K562 (cell line): ENCODE results near the gene KRT1. TPM values are rescaled to one million over a fixed set of nuclear protein-coding genes. Genes with fewer than 3 reads are reported as not detected.
A peak's percentile ranks its signal among the peaks of the same experiment; 100 is the strongest.

Experiments used
- ATAC-seq: fragments of 200-7000 bp; cut with Tn5 transposase; 3 replicates; pipeline ENCODE4 v1.9.1; 2020; ENCODE audit warnings: moderate library complexity
- BruUV-seq: library from RNA; stranded (reverse); fragments of 400-500 nt; replicated peaks from 2 replicates; lab custom pipeline; 2021; lab: Mats Ljungman, UMichigan
- CTCF ChIA-PET: fragments of 300-600 bp; formaldehyde crosslinking; extraction: SDS; loops from one replicate; lab custom pipeline; 2021; ENCODE audit warnings: low intra/inter-chr PET ratio; lab: Yijun Ruan, JAX
- POLR2A ChIA-PET: fragments of 300-600, 350-650 bp; sonication (Branson Sonifier 250); formaldehyde crosslinking; extraction: SDS; loops from one replicate; lab custom pipeline; 2021; ENCODE audit warnings: antibody characterized with exemption, inconsistent platforms; lab: Yijun Ruan, JAX
- DNase-seq, 4 experiments: peaks; one replicate each; pipeline versions ENCODE4 v3.0.0 to v3.0.0-alpha.2; 2011 to 2018; ENCODE audit warnings: low spot score in 3 of 4, mixed read lengths in 3 of 4; ENCODE audit errors: extremely low read depth in 1 of 4
- FAIRE-seq: peaks from 2 replicates; lab custom pipeline; 2011; peaks lifted over from hg19 to GRCh38; lab: Jason Lieb, UNC
- H2AFZ ChIP-seq: 2 replicates; pipeline ENCODE4 v1.6.0; 2011; ENCODE audit warnings: low read depth, low read length, control low read depth, inconsistent platforms
- H3K27ac ChIP-seq: fragments of 200-600 bp; 3 replicates; pipeline ENCODE4 v1.8.0; 2011; ENCODE audit warnings: low read depth, mild to moderate bottlenecking, control low read depth, inconsistent platforms, low read length, moderate library complexity, mixed read lengths; ENCODE audit errors: extremely low read depth
- H3K27me3 ChIP-seq, 2 experiments: fragments of 300-600 bp in 1 of 2; 2 replicates in 1 of 2; 3 replicates in 1 of 2; pipeline versions ENCODE4 v1.6.0 to v1.8.0; 2011; ENCODE audit warnings: inconsistent platforms in 2 of 2, low read length in 2 of 2, mild to moderate bottlenecking in 1 of 2, mixed read lengths in 1 of 2, moderate library complexity in 1 of 2; ENCODE audit not compliant: control insufficient read depth in 2 of 2, insufficient read depth in 2 of 2
- H3K36me3 ChIP-seq: fragments of 300-600 bp; 3 replicates; pipeline ENCODE4 v1.8.0; 2011; ENCODE audit warnings: mild to moderate bottlenecking, low read length, inconsistent platforms; ENCODE audit not compliant: control insufficient read depth, insufficient read depth
- H3K4me1 ChIP-seq, 2 experiments: fragments of 200-600 bp in 1 of 2; replicated peaks in 1 of 2; 2 replicates in 1 of 2; 3 replicates in 1 of 2; pipeline versions ENCODE4 v1.5.1 to v1.8.0; 2011; ENCODE audit warnings: inconsistent platforms in 2 of 2, low read length in 2 of 2, mild to moderate bottlenecking in 1 of 2, mixed read lengths in 1 of 2, moderate library complexity in 1 of 2; ENCODE audit not compliant: control insufficient read depth in 2 of 2, insufficient read depth in 2 of 2
- H3K4me2 ChIP-seq: 2 replicates; pipeline ENCODE4 v1.6.1; 2011; ENCODE audit warnings: low read length, control low read depth, inconsistent platforms, mixed read lengths; ENCODE audit not compliant: insufficient read depth
- H3K4me3 ChIP-seq: fragments of 200-600 bp; sonication (generic), shearing (Covaris generic); 2 replicates; pipeline ENCODE4 v1.5.1; 2016; ENCODE audit warnings: control low read depth, inconsistent platforms
- H3K79me2 ChIP-seq: fragments of 200-600 bp; 3 replicates; pipeline ENCODE4 v1.8.0; 2011; ENCODE audit warnings: low read length, inconsistent platforms; ENCODE audit not compliant: control insufficient read depth, insufficient read depth
- H3K9ac ChIP-seq, 2 experiments: 2 replicates each; pipeline versions ENCODE4 v1.6.0 to v1.6.1; 2011; ENCODE audit warnings: low read depth in 2 of 2, low read length in 2 of 2, control low read depth in 1 of 2, inconsistent platforms in 1 of 2, mild to moderate bottlenecking in 1 of 2, mixed read lengths in 1 of 2; ENCODE audit not compliant: insufficient read depth in 1 of 2
- H3K9me1 ChIP-seq: one replicate; pipeline ENCODE4 v1.6.0; 2011; ENCODE audit warnings: inconsistent platforms, mild to moderate bottlenecking, low read length, moderate library complexity; ENCODE audit not compliant: control insufficient read depth, insufficient read depth
- H3K9me3 ChIP-seq: replicated peaks from 2 replicates; pipeline ENCODE4 v1.5.1; 2011; ENCODE audit warnings: low read depth, low read length, inconsistent platforms; ENCODE audit not compliant: control insufficient read depth, insufficient read depth
- H4K20me1 ChIP-seq: replicated peaks from 2 replicates; pipeline ENCODE4 v1.6.1; 2011; ENCODE audit warnings: low read length, inconsistent platforms, mixed read lengths; ENCODE audit not compliant: control insufficient read depth, insufficient read depth
- ELF1 ChIP-seq: fragments of 200-800 bp; sonication (Bioruptor generic); IDR thresholded peaks from 2 replicates; pipeline ENCODE4 v1.6.1; 2016; ENCODE audit warnings: missing genetic modification characterization, missing compliant biosample characterization
- ZFP30 ChIP-seq: fragments of 250-450 bp; sonication (Bioruptor Pico); IDR thresholded peaks from 2 replicates; pipeline ENCODE4 v1.8.0; 2022; ENCODE audit warnings: moderate library complexity, mild to moderate bottlenecking, inconsistent platforms, borderline replicate concordance
- WGBS: fragments of 100-300 bp; shearing (Covaris generic); methylation state at CpG from one replicate; pipeline ENCODE4 v1.1.6; 2016; ENCODE audit warnings: low coverage, mixed read lengths; ENCODE audit not compliant: insufficient coverage; ENCODE audit errors: missing lambda C conversion rate; 5-methylcytosine and 5-hydroxymethylcytosine counted together
- in situ Hi-C: fragments of 300-500 bp; cut with MboI; formaldehyde crosslinking; loops from 4 replicates; pipeline ENCODE4 v1.15.0; 2018; ENCODE audit warnings: inconsistent platforms, mixed read lengths
- intact Hi-C: fragments of 100-400 bp; cut with micrococcal nuclease; formaldehyde crosslinking; loops from 2 replicates; pipeline ENCODE4 v1.14.2; 2022
- polyA plus RNA-seq, 8 experiments: library from polyadenylated mRNA; depleted of rRNA in 4 of 8; stranded (reverse) in 5 of 8; unstranded in 3 of 8; fragments of >200 nt; fragmentation: Nextera tagmentation in 2 of 8; fragmentation: Illumina TruSeq in 1 of 8; extraction: Ambion mirVana in 2 of 8; extraction: Trizol in 1 of 8; gene quantifications; 2 replicates each; pipeline versions ENCODE4 v1.2.1 to v1.2.3, GENCODE V29; 2011 to 2014; ENCODE audit warnings: inconsistent platforms in 1 of 8, missing spikeins in 1 of 8
- total RNA-seq, 7 experiments: library from RNA; depleted of rRNA in 6 of 7; stranded (reverse); fragments of >200 nt in 6 of 7; fragmentation: Illumina TruSeq in 2 of 7; extraction: Trizol in 2 of 7; gene quantifications; 2 replicates each; pipeline versions ENCODE4 v1.2.1 to v1.2.3, GENCODE V29; 2011 to 2021; ENCODE audit warnings: low replicate concordance in 1 of 7
- TF ChIP-seq, protein P1 (sequence below), 3 experiments: fragments of 200-800 bp in 1 of 3; fragments of 250-450 bp in 1 of 3; fragments of 450-650 bp in 1 of 3; sonication (Bioruptor Pico) in 1 of 3; sonication (Bioruptor generic) in 1 of 3; formaldehyde crosslinking in 1 of 3; IDR thresholded peaks; 2 replicates each; pipeline versions ENCODE4 v1.6.1 to v1.8.0; 2016 to 2022; ENCODE audit warnings: mild to moderate bottlenecking in 2 of 3, missing genetic modification characterization in 2 of 3, missing compliant biosample characterization in 1 of 3, moderate library complexity in 1 of 3

KRT1 gene
- total and polyA plus RNA-seq, 9 of the 15 experiments (the other 6 are each of a cell fraction or from before 2014, with no cell fraction given), result 0.18 TPM; not detected in 8

DNA sequence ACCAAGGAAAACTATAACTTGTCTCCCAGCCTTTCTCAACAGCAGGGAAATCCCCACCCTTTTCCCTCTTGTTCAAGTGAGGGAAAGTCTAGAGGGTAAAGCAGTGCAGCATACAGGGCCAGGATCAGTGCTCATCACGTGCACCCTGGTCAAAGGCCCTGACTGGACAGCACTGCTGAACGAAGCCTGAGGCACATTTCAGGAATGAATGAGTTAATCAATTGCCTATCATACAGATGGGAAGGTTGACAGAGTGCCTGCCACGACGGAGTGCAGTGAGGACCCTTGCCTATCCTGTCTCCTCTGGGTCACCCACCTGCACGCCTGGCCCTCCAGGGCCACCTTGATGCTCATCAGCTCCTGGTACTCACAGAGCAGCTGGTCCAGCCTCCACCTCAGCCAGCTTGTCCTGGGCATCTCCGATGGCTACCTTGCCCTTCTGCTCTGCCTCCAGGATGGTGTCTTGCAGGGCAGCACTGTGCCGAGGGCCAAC is 50.2 kb downstream of the KRT1 start:
- BruUV-seq, result no TSS peak
- H3K9me3 ChIP-seq, result no peaks in the 10 kb centered on the region
- no peaks in the 10 kb centered on the region for H3K79me2 ChIP-seq
- ChIA-PET POLR2A (interaction anchor here (0.7 kb wide), 1 partner anchor 28 kb away, joined by 3 read pairs; no protein-coding TSS in a partner anchor), CTCF (no interaction called here)
- no peak overlapping the region for H3K9ac ChIP-seq
- FAIRE-seq (no peak), ATAC-seq (no peak), DNase-seq (no peak)
- no peaks in the 10 kb centered on the region for H3K36me3 ChIP-seq
- no peak overlapping the region for H3K4me2 ChIP-seq
- no peaks in the 10 kb centered on the region for H3K27me3 ChIP-seq
- H4K20me1 ChIP-seq, result no peaks in the 10 kb centered on the region
- no peak for TF ChIP-seq ZFP30 (CRISPR knock-in tag)
- no peak overlapping the region for H3K4me3 ChIP-seq
- H2AFZ ChIP-seq, result no peak overlapping the region
- peaks cover 8 to 38% of the 10 kb centered on the region in 2 experiments for H3K4me1 ChIP-seq
- H3K9me1 ChIP-seq, result no peaks in the 10 kb centered on the region
- in situ Hi-C loops (no loop called here), intact Hi-C loops (no loop called here)
- WGBS, result 51% methylated on average over 6 of the region's 7 CpGs
- no peak overlapping the region for H3K27ac ChIP-seq

DNA sequence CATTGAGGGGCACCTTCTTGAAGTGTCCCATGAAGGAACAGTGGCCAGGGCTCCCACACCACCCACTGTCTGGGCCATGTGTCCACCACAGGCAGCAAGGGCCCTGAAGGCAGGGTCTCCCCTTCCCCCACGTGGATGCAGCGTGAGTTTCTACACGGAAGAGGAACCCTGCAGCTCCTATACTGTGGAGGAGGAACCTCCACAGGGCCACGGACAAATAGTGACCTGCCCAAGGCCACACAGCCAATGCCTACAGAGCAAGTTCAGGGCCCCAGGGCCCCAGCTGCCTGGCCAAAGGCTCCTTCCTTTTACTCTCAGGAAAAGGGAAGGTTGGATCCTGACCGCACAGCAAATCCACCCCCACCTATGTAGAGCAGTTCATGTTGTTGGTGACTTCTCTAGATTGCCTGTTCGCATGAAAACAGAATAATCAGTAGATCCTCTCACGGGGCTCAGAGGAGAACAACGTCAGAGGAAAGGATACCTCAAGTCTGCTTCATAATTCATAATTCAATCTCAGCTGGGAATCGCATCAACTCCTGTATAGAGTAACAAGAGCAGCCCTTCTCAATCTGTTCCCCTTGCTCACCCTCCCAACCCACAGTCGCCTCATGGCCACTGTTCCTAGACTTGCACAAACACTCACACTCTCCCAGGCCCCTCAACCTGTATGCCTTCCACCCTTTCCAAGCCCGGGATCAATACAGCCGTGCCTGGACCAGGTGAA is 50.8 kb downstream of the KRT1 start:
- in situ Hi-C loops, result no loop called here
- Histone ChIP-seq H3K9me3 (no peaks in the 10 kb centered on the region), H3K4me1 (peaks cover 8 to 38% of the 10 kb centered on the region in 2 experiments), H3K27ac (no peak overlapping the region), H3K4me3 (no peak overlapping the region), H3K9ac (no peak overlapping the region), H3K36me3 (no peaks in the 10 kb centered on the region), H3K9me1 (no peaks in the 10 kb centered on the region), H4K20me1 (no peaks in the 10 kb centered on the region)
- FAIRE-seq (no peak), DNase-seq (no peak)
- POLR2A ChIA-PET, result no interaction called here
- intact Hi-C loops, result no loop called here
- TF ChIP-seq ELF1 (tag), result no peak
- TF ChIP-seq, protein P1, sequence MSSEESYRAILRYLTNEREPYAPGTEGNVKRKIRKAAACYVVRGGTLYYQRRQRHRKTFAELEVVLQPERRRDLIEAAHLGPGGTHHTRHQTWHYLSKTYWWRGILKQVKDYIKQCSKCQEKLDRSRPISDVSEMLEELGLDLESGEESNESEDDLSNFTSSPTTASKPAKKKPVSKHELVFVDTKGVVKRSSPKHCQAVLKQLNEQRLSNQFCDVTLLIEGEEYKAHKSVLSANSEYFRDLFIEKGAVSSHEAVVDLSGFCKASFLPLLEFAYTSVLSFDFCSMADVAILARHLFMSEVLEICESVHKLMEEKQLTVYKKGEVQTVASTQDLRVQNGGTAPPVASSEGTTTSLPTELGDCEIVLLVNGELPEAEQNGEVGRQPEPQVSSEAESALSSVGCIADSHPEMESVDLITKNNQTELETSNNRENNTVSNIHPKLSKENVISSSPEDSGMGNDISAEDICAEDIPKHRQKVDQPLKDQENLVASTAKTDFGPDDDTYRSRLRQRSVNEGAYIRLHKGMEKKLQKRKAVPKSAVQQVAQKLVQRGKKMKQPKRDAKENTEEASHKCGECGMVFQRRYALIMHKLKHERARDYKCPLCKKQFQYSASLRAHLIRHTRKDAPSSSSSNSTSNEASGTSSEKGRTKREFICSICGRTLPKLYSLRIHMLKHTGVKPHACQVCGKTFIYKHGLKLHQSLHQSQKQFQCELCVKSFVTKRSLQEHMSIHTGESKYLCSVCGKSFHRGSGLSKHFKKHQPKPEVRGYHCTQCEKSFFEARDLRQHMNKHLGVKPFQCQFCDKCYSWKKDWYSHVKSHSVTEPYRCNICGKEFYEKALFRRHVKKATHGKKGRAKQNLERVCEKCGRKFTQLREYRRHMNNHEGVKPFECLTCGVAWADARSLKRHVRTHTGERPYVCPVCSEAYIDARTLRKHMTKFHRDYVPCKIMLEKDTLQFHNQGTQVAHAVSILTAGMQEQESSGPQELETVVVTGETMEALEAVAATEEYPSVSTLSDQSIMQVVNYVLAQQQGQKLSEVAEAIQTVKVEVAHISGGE (CRISPR knock-in tag; IDR thresholded peaks at IDR 0.05), result 0 out of 6 replicates have a peak, but pooled peaks of 1 of the 3 experiments have one; percentile 35
- TF ChIP-seq, all 486 proteins: peak for 1
- 34% methylated on average over 12 of the region's 12 CpGs for WGBS
- no TSS peak for BruUV-seq
- Histone ChIP-seq H3K27me3 (no peaks in the 10 kb centered on the region), H3K4me2 (no peak overlapping the region), H2AFZ (peak overlapping the region; percentile 35), H3K79me2 (no peaks in the 10 kb centered on the region)
- no peak for ATAC-seq
- CTCF ChIA-PET, result no interaction called here
